Thoracic aorta (tissue), 2 donors: ENCODE results near the gene SFMBT2. TPM values are rescaled to one million over a fixed set of nuclear protein-coding genes. Genes with fewer than 3 reads are reported as not detected.
"Not testable (repeated sequence)": the region's sequence is repeated elsewhere in the genome, so short reads cannot be mapped to it uniquely, and the experiment has no call there.

Experiments
- ATAC-seq: fragments of 150-250 bp; one replicate; pipeline ENCODE4 v1.8.0; 2017; ENCODE audit warnings: low read depth; ENCODE audit not compliant: insufficient number of reproducible peaks, low FRiP score
- DNase-seq: peaks from one replicate; pipeline ENCODE4 v3.0.0-alpha.2; 2020; ENCODE audit warnings: low spot score
- H3K27ac ChIP-seq, 2 donors: fragments of 200-600 bp; sonication (generic); 1 replicate in 1 of 2; 2 replicates in 1 of 2; pipeline ENCODE4 v1.5.1; 2016; ENCODE audit warnings: mild to moderate bottlenecking in 2 of 2, moderate library complexity in 2 of 2
- H3K27me3 ChIP-seq: fragments of 200-600 bp; sonication (generic); replicated peaks from 2 replicates; pipeline ENCODE4 v1.6.0; 2016; ENCODE audit warnings: mild to moderate bottlenecking; ENCODE audit not compliant: insufficient read depth
- H3K36me3 ChIP-seq: fragments of 200-600 bp; sonication (generic); one replicate; pipeline ENCODE4 v1.5.1; 2016
- H3K4me1 ChIP-seq, 2 donors: fragments of 200-600 bp; sonication (generic); 1 replicate in 1 of 2; 2 replicates in 1 of 2; pipeline versions ENCODE4 v1.5.1 to v1.6.0; 2016; ENCODE audit warnings: low read depth in 2 of 2, mild to moderate bottlenecking in 1 of 2; ENCODE audit not compliant: control insufficient read depth in 1 of 2
- H3K4me3 ChIP-seq: fragments of 200-600 bp; sonication (generic); 2 replicates; pipeline ENCODE4 v1.5.1; 2016; ENCODE audit warnings: mild to moderate bottlenecking
- H3K9me3 ChIP-seq: fragments of 200-600 bp; sonication (generic); 2 replicates; pipeline ENCODE4 v1.5.1; 2016
- CTCF ChIP-seq: fragments of 200-600 bp; sonication (generic); IDR thresholded peaks from one replicate; pipeline ENCODE4 v1.5.1; 2019; ENCODE audit warnings: antibody characterized with exemption
- total RNA-seq, 2 donors: library from RNA; depleted of rRNA; stranded (reverse); fragments of >200 nt; gene quantifications; one replicate each; pipeline versions ENCODE4 v1.1.0 to v1.2.3, GENCODE V29; 2016

Gene SFMBT2
- total RNA-seq, 2 donors from 2014 or later, result 8.5 to 9.0 TPM

- H3K4me3 ChIP-seq, result no peak overlapping the region
- DNase-seq, result no peak
- no peaks in the 10 kb centered on the region for H3K9me3 ChIP-seq
- TF ChIP-seq CTCF, result no peak
- no peak for ATAC-seq
- no peak overlapping the region for H3K27ac ChIP-seq
- no peaks in the 10 kb centered on the region for H3K36me3 ChIP-seq
- H3K27me3 ChIP-seq, result no peaks in the 10 kb centered on the region
- peaks cover 0 to 12% of the 10 kb centered on the region in 2 donors for H3K4me1 ChIP-seq
These were observed 92.9 kb downstream of the SFMBT2 start for GRCh38 chr10:7317786-7318446.

DNA sequence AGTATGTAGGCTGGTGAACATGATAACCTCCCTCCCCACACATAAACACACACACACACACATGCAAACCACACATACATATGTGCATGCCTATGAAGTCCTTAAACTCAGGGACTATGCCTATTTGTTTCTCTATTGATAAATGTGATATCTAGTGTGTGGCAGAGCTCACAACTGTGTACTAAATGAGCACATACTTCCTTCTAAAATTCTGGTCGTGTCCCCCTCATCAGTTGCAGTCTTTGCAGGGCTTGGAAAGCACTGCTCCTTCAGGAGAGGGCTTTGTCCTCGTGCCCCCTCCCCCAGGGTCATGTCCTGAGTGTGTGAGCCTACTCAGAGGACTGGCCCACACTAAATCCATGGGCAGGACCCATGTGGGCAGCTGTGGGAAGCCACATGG, 94.0 kb downstream of the SFMBT2 start:
- DNase-seq (no peak), ATAC-seq (no peak)
- H3K27ac ChIP-seq, result no peak overlapping the region
- no peaks in the 10 kb centered on the region for H3K36me3 ChIP-seq
- no peaks in the 10 kb centered on the region for H3K27me3 ChIP-seq
- peaks cover 0 to 12% of the 10 kb centered on the region in 2 donors for H3K4me1 ChIP-seq
- no peak for TF ChIP-seq CTCF
- H3K4me3 ChIP-seq, result no peak overlapping the region
- no peaks in the 10 kb centered on the region for H3K9me3 ChIP-seq

- Histone ChIP-seq H3K9me3 (no peaks in the 10 kb centered on the region), H3K27ac (no peak overlapping the region), H3K4me3 (no peak overlapping the region), H3K4me1 (peaks cover 0 to 12% of the 10 kb centered on the region in 2 donors), H3K36me3 (no peaks in the 10 kb centered on the region), H3K27me3 (no peaks in the 10 kb centered on the region)
- TF ChIP-seq CTCF, result no peak
- no peak for DNase-seq
- no peak for ATAC-seq
These were observed 94.9 kb downstream of the SFMBT2 start for GRCh38 chr10:7315906-7316305.

DNA sequence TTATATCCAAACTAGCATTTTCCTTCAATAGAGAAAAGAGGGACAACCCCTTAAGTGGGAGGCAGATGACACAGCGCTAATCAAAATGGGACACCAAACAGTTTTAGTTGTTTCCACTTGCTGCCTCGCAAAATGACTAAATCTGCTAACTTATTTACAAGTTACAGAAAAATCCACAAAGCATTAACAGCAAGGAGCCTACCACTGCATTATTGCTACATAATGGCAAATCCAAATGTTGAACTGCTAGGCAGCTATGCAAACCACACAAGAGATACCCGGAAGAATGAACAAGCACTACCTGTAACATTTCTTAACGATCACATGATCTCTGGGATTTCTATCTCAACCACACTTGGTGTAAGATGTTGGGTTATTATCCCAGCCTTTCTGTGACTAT, 96.7 kb downstream of the SFMBT2 start:
- H3K9me3 ChIP-seq, result no peaks in the 10 kb centered on the region
- H3K4me3 ChIP-seq, result no peak overlapping the region
- H3K27ac ChIP-seq, result no peak overlapping the region
- H3K4me1 ChIP-seq, result peaks cover 0 to 6% of the 10 kb centered on the region in 2 donors
- DNase-seq (no peak), ATAC-seq (no peak)
- no peaks in the 10 kb centered on the region for H3K36me3 ChIP-seq
- no peak for TF ChIP-seq CTCF
- no peaks in the 10 kb centered on the region for H3K27me3 ChIP-seq

DNA sequence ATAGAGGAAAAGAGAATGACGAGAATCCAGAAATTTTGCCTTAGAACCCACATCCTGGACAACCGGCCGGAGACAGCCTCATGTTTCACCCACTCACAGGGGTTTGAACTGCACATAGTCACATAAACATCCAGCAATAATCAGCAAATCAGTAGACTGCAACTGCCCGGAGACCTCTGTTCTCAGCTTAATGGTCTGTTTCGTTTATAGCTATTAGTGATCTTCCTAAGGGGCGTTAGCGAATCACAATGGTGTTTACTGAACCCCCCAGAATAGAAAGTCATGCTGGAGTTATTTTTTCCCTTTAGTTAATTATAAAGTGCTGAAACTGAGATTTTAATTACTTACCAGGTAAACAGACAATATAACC, 98.4 kb downstream of the SFMBT2 start:
- TF ChIP-seq CTCF, result no peak
- no peak for DNase-seq
- ATAC-seq, result no peak
- Histone ChIP-seq H3K27ac (no peak overlapping the region), H3K9me3 (no peaks in the 10 kb centered on the region), H3K27me3 (no peaks in the 10 kb centered on the region), H3K4me3 (no peak overlapping the region), H3K4me1 (no peaks in the 10 kb centered on the region), H3K36me3 (no peaks in the 10 kb centered on the region)

GRCh38 chr10:7311850-7312487, 98.9 kb downstream of the SFMBT2 start:
- ATAC-seq, H3K4me1 ChIP-seq, H3K27ac ChIP-seq, H3K9me3 ChIP-seq, DNase-seq, H3K36me3 ChIP-seq, H3K4me3 ChIP-seq, H3K27me3 ChIP-seq: not testable (repeated sequence)
